ENCODE measurements around the gene TBX10. TPM values are rescaled to one million over a fixed set of nuclear protein-coding genes. Genes with fewer than 3 reads are reported as not detected.

The TBX10 gene
- total and polyA plus RNA-seq, 2 experiments from 2014 or later: not detected

DNA sequence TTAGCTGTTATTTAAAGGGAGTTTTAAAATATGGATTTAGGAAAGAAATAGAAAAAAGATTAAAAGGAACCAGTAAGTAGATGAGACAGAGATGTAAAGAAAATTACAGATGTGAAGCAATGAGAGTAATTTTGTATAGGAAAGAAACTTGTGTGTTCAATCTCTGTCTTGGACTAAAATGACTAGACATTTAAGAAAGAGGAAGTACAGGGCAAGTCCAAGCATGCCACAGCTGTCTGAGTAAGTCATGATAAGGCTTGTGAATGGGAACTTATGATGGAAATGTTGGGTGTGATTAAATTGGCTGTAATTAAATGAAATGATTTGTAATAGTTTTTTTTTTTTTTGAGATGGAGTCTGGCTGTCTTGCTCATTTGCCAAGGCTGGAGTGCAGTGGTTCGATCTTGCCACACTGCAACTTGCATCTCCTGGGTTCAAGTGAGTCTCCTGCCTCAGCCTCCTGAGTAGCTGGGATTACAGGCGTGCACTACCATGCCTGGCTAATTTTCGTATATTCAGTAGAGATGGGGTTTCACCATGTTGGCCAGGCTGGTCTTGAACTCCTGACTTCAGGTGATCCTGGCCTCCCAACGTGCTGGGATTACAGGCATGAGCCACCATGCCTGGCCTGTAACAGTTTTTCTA lies 16.8 kb upstream of the TBX10 start:
- Histone ChIP-seq H3K4me1 (ENCODE audit: insufficient read depth) (0 out of 2 replicates have a peak, but pooled peaks cover 4% of the 10 kb centered on the region), H2AFZ (no peak overlapping the region), H3F3A (ENCODE audit: insufficient read depth) (peaks cover 7% of the 10 kb centered on the region), H3K27ac (no peak overlapping the region), H3K4me2 (ENCODE audit: unreplicated experiment) (no peak overlapping the region), H3K36me3 (ENCODE audit: low read depth) (no peaks in the 10 kb centered on the region), H3K9me2 (ENCODE audit: insufficient read depth) (no peaks in the 10 kb centered on the region), H3K9me3 (ENCODE audit: low read depth) (no peaks in the 10 kb centered on the region), H3K4me3 (no peak overlapping the region), H4K20me1 (ENCODE audit: insufficient read depth) (no peaks in the 10 kb centered on the region), H3K79me2 (ENCODE audit: insufficient read depth) (no peaks in the 10 kb centered on the region), H3K9ac (no peak overlapping the region), H3K27me3 (replicated peaks; ENCODE audit: insufficient read depth) (peaks cover 14% of the 10 kb centered on the region)
- TF ChIP-seq EZH2phosphoT487 (IDR thresholded peaks at IDR 0.05; ENCODE audit: insufficient read depth, low read depth) (no peak), EZH2 (IDR thresholded peaks at IDR 0.05; ENCODE audit: insufficient read depth, poor library complexity, severe bottlenecking) (no peak)
- in situ Hi-C loops (cut with MboI): no loop called here
- DNase-seq: no peak
- 39 to 53% methylated on average over 4 of the region's 4 CpGs for WGBS, 2 experiments (ENCODE audit: low coverage in 1 of 2, low lambda C conversion rate in 2 of 2, missing lambda C conversion rate in 2 of 2)

DNA sequence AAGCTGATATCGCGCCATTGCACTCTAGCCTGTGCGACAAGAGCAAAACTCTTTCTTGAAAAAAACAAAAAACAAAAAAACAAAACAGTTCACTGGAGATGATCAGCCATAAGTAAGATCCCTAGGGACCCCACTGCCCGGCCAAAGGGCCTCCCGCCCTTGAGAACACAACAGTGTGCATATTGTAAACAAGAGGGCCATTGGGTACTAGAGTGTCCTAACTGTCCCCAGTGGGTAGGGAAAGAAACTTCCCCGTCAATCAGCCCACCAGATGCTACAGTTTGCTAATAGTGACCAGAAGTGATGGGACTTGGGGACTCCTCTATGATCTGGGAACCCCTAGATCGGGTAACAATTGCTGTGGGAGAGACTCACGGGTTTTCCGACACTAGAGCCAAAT lies 14.7 kb upstream of the TBX10 start:
- Histone ChIP-seq H4K20me1 (ENCODE audit: insufficient read depth) (no peaks in the 10 kb centered on the region), H3K79me2 (ENCODE audit: insufficient read depth) (no peaks in the 10 kb centered on the region), H3K27me3 (replicated peaks; ENCODE audit: insufficient read depth) (peaks cover 9% of the 10 kb centered on the region), H3K9me2 (ENCODE audit: insufficient read depth) (no peaks in the 10 kb centered on the region), H3K4me3 (no peak overlapping the region), H2AFZ (no peak overlapping the region), H3K9me3 (ENCODE audit: low read depth) (no peaks in the 10 kb centered on the region), H3K9ac (no peak overlapping the region), H3K4me1 (ENCODE audit: insufficient read depth) (0 out of 2 replicates have a peak, but pooled peaks cover 4% of the 10 kb centered on the region), H3K4me2 (ENCODE audit: unreplicated experiment) (no peak overlapping the region), H3K27ac (no peak overlapping the region), H3K36me3 (ENCODE audit: low read depth) (no peaks in the 10 kb centered on the region), H3F3A (ENCODE audit: insufficient read depth) (peaks cover 7% of the 10 kb centered on the region)
- TF ChIP-seq EZH2 (IDR thresholded peaks at IDR 0.05; ENCODE audit: insufficient read depth, poor library complexity, severe bottlenecking): no peak
- TF ChIP-seq EZH2phosphoT487 (IDR thresholded peaks at IDR 0.05; ENCODE audit: insufficient read depth, low read depth): no peak
- in situ Hi-C loops (cut with MboI): no loop called here
- WGBS, 2 experiments (ENCODE audit: low coverage in 1 of 2, low lambda C conversion rate in 2 of 2, missing lambda C conversion rate in 2 of 2): 52 to 55% methylated on average over 9 of the region's 9 CpGs
- no peak for DNase-seq

DNA sequence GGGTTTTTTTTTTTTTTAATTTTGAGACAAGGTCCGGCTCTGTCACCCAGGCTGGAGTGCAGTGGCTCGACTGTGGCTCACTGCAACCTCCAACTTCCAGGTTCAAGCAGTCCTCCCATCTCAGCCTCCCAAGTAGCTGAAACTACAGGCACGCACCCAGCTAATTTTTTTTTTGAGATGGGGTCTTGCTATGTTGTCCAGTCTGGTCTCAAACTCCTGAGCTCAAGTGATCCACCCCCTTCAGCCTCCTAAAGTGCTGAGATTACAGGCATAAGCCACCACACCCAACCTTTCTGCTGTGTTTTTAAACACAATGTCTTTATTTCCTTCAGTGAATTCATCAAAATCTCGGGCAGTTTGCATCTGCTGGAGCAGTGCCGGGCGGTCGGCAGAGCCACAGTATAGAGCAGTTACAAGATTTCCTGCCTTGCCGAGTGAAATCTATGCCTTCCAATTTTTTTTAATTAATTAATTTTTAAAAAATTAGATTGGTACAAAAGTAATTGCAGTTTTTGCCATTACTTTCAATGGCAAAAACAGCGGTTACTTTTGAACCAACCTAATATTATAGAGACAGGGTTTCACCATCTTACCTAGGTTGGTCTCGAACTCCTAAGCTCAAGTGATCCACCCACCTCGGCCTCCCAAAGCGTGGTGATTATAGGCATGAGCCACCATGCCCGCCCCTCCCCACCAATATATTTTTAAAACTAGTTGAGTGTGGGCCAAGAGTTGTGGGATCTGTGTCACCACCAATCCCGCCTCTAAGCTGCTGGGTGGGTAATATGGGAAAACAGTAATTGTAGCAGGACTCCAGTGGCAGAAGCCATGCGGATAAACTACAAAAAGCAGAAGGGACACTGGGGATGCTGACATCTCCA lies 13.6 kb upstream of the TBX10 start:
- 66% methylated on average over 15 of the region's 15 CpGs for WGBS, 2 experiments (ENCODE audit: low coverage in 1 of 2, low lambda C conversion rate in 2 of 2, missing lambda C conversion rate in 2 of 2)
- no peak for TF ChIP-seq EZH2 (IDR thresholded peaks at IDR 0.05; ENCODE audit: insufficient read depth, poor library complexity, severe bottlenecking)
- no peak for TF ChIP-seq EZH2phosphoT487 (IDR thresholded peaks at IDR 0.05; ENCODE audit: insufficient read depth, low read depth)
- H3K9me2 ChIP-seq (ENCODE audit: insufficient read depth): no peaks in the 10 kb centered on the region
- no peaks in the 10 kb centered on the region for H3K9me3 ChIP-seq (ENCODE audit: low read depth)
- H3F3A ChIP-seq (ENCODE audit: insufficient read depth): peaks cover 7% of the 10 kb centered on the region
- no peak overlapping the region for H3K4me2 ChIP-seq (ENCODE audit: unreplicated experiment)
- H3K36me3 ChIP-seq (ENCODE audit: low read depth): no peaks in the 10 kb centered on the region
- H3K4me3 ChIP-seq: no peak overlapping the region
- in situ Hi-C loops (cut with MboI): no loop called here
- H3K27me3 ChIP-seq (replicated peaks; ENCODE audit: insufficient read depth): peaks cover 4% of the 10 kb centered on the region
- no peak overlapping the region for H2AFZ ChIP-seq
- H3K4me1 ChIP-seq (ENCODE audit: insufficient read depth): 0 out of 2 replicates have a peak, but pooled peaks cover 4% of the 10 kb centered on the region
- no peaks in the 10 kb centered on the region for H4K20me1 ChIP-seq (ENCODE audit: insufficient read depth)
- no peak overlapping the region for H3K27ac ChIP-seq
- H3K79me2 ChIP-seq (ENCODE audit: insufficient read depth): no peaks in the 10 kb centered on the region
- no peak for DNase-seq
- no peak overlapping the region for H3K9ac ChIP-seq

- in situ Hi-C loops (cut with MboI): no loop called here
- TF ChIP-seq EZH2 (IDR thresholded peaks at IDR 0.05; ENCODE audit: insufficient read depth, poor library complexity, severe bottlenecking) (no peak), EZH2phosphoT487 (IDR thresholded peaks at IDR 0.05; ENCODE audit: insufficient read depth, low read depth) (no peak)
- Histone ChIP-seq H3K9me3 (ENCODE audit: low read depth) (no peaks in the 10 kb centered on the region), H3K4me1 (ENCODE audit: insufficient read depth) (no peaks in the 10 kb centered on the region), H4K20me1 (ENCODE audit: insufficient read depth) (no peaks in the 10 kb centered on the region), H3K79me2 (ENCODE audit: insufficient read depth) (no peaks in the 10 kb centered on the region), H3K9me2 (ENCODE audit: insufficient read depth) (no peaks in the 10 kb centered on the region), H3K36me3 (ENCODE audit: low read depth) (no peaks in the 10 kb centered on the region), H3K27me3 (replicated peaks; ENCODE audit: insufficient read depth) (peaks cover 4% of the 10 kb centered on the region), H3K4me3 (no peak overlapping the region), H3K27ac (no peak overlapping the region), H3K9ac (no peak overlapping the region), H2AFZ (no peak overlapping the region), H3K4me2 (ENCODE audit: unreplicated experiment) (no peak overlapping the region), H3F3A (ENCODE audit: insufficient read depth) (0 out of 2 replicates have a peak, but pooled peaks cover under 1% of the 10 kb centered on the region)
- WGBS, 2 experiments (ENCODE audit: low coverage in 1 of 2, low lambda C conversion rate in 2 of 2, missing lambda C conversion rate in 2 of 2): 38 to 39% methylated on average over 13 of the region's 13 CpGs
- DNase-seq: no peak
Observed at GRCh38 chr11:67651976-67652781, 12.6 kb upstream of the TBX10 start.
